Stimulated activated naive CD4-positive, alpha-beta T cell treated with Interleukin-2 at 50 U/mL for 16 hours (primary cell): ENCODE results near the gene ATG2B.

Source experiments
- DNase-seq: peaks from one replicate; lab custom pipeline; 2025; lab: John Stamatoyannopoulos, UW

The ATG2B gene

GRCh38 chr14:96307434-96307833, 55.7 kb downstream of the ATG2B start:
- no peak for DNase-seq

GRCh38 chr14:96304956-96305355, 58.2 kb downstream of the ATG2B start:
- no peak for DNase-seq

DNA sequence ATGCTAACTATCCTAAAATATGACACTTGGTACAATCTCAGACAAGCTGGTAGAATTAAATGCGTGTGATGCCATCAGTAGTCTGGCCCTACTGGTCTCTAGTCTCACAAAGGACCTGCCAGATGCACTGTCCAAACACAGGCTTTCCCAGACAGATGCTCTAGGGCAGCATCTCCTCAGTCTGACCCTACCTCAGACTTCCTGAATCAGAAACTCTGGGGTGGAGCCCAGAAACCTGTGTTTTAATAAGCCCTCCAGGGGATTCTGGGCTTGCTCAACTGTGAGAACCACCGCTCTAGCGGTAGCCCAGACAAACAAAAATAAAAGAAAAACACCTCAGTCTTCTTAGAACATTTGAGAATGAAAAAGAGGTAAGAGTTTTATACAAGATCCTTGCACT, 59.2 kb downstream of the ATG2B start:
- DNase-seq, result no peak

- no peak for DNase-seq
Measured at GRCh38 chr14:96299441-96299840, 63.7 kb downstream of the ATG2B start.

GRCh38 chr14:96297997-96298515, 65.1 kb downstream of the ATG2B start:
- DNase-seq, result no peak

GRCh38 chr14:96297000-96297399, 66.1 kb downstream of the ATG2B start:
- no peak for DNase-seq

DNA sequence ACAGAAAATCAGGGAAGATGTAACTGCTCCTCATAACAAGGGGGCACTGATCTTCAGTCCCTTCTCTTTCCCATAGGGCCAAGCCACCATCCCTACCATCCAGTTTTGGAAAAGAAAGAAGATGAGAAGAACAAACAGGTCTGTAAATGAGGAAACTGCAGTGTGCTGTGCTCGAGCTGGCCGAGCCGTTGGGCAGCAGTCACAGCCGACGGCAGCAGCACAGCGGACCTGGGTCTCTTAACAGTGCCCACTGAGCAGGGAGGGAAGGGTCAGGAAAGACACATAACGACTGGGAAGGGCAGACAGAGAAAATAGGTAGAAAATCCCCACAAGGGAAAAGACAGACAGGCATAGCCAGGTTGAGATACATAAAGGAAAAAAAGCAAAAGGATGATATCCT, 68.9 kb downstream of the ATG2B start:
- no peak for DNase-seq

GRCh38 chr14:96287856-96288255, 75.3 kb downstream of the ATG2B start:
- no peak for DNase-seq

DNA sequence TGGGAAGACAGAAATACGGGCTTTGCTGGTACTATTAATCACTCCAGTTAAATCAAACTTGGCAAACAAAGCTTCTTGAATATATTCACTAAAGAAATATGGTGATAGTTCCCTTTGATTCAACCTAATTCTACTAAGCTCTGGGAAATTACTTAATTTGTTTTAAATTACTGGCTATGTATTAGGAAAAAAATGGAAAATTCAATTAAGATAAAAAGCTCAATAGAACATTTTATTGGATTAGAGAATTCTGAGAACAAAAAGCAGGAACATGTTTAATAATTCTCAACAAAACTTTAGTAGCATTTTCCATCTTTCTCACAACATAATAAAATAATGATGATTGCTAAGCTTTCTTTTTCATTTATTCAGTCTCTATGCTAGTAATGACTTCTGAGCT, 76.9 kb downstream of the ATG2B start:
- DNase-seq, result no peak

GRCh38 chr14:96285667-96286066, 77.5 kb downstream of the ATG2B start:
- DNase-seq, result no peak

DNA sequence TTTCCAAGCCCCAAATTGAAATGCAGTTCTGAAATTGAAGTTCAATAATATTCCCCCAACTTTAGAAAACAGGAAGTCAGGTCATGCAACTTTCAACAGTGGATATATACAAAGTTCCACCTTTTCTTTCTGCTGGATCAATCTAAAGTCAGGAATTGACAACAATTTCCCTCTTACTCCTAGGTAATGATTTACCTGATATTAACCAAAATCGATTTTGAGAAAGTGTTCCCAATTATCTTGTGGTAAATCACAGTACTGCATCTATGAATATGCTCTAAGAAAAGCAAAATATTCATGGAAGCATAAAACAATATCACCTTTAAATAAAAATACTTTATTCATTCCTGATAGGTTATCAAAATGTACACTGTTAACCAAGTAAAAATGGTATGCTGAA, 78.7 kb downstream of the ATG2B start:
- DNase-seq, result no peak

- DNase-seq, result no peak
Measured at GRCh38 chr14:96284008-96284407, 79.1 kb downstream of the ATG2B start.

DNA sequence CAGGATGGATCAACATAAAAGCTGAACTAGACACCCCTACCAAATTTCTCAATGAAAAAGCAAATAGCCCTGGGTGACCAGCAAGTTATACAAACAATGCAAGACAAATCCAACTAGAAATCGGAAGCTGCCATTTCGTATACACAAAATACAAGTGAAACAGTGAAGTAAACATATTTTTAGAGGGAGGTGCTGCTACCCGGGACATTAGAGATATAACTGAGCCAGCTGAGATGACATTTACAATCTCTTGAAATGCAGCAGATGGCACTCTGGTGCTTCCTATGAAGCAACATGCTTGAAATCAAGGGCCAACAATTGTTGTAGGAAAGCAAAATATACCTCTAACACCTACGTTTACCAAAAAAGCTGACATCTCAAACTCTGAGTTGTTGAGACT, 81.7 kb downstream of the ATG2B start:
- no peak for DNase-seq

DNA sequence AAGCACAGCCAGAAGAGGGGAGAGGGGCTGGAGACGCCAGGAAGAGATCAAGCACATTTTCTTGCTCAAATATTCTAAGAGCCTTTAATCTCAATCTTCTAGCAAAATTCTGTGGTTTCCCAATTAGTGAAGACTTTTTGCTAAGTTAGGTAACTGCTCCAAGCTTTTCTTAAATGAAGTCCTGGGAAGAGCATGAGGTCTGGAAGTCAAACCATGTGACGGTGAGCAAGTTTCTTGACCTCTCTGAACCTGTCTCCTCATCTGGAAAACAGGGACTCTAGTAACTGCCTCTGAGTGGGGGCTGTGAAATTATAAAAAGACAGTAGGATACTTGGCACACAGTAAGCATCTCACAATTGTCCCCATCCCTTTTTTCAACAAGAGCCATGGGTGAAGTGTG, 83.0 kb downstream of the ATG2B start:
- DNase-seq, result no peak

GRCh38 chr14:96279564-96279963, 83.6 kb downstream of the ATG2B start:
- DNase-seq, result no peak

- no peak for DNase-seq
Measured at GRCh38 chr14:96277890-96278289, 85.3 kb downstream of the ATG2B start.

- DNase-seq, result peak; percentile 43
Measured at GRCh38 chr14:96275177-96276112, 87.7 kb downstream of the ATG2B start.

GRCh38 chr14:96274543-96274942, 88.6 kb downstream of the ATG2B start:
- no peak for DNase-seq

GRCh38 chr14:96274122-96274521, 89.0 kb downstream of the ATG2B start:
- no peak for DNase-seq

DNA sequence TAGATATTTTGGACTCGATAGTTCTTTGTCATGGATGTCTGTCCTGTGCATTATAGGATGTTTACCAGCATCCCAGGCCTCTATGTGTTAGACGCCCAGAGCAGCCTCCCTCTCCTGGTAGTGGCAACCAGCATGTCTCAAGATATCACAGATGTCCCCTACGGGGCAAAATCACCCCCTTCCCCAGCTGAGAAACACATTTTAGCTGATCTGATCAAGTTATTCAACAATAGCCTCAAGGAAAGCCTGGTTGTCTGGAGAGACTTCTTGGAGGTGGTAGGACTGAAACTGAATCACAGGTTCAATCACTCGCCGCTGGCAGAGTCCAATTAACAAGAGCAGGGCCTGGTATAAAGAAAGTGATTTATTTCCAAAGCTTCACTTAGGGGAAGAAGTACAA, 89.5 kb downstream of the ATG2B start:
- no peak for DNase-seq

DNA sequence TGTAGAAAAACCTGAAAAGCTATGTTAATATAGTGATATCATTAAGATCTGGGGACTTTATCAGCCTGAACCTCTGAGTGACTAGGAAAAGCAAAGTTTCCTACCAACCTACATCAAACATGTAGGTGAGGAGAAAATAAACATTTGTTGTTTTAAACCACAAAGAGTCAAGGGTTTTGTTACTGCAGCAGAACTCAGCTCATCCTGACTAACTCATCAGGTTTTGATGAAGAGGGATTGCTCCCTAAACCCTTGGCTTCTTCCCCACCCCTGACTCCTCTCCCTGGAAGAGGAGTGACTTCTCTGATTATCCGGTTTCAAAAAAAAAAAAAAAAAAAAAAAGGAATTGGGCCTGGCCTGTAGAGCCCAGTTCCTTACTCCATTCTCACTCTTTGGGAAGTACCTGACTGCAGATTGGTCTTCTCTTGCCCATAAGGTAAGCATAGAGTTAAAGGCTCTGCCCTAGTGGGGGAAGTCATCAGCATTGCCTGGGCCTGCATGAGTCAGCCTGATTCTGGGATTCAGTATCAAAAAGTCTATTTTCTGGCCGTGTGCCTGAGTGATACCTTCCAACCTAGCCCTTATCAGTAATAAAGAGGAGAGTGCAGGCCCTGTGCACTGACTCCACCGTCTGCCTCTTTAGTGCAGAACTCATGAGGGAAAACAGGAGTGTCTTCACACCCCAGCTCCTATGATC, 90.2 kb downstream of the ATG2B start:
- DNase-seq, result no peak

DNA sequence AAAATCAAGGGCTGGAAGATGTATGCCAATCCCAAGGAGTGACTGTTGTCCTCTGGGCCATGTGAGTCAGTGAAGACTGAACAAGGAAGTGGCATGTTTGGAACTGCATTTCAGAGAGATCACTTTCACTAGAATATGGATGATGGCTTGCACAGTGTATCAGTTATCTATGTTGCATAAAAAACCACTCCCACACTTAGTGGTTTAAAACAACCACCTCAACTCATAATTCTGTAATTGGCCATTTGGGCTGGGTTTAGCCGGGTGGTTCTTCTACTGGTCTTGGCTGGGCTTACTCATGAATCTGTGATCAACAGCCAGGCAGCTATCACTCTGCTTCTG, 91.7 kb downstream of the ATG2B start:
- no peak for DNase-seq
